ENCODE measurements around the gene VEGFB. TPM values are rescaled to one million over a fixed set of nuclear protein-coding genes. Genes with fewer than 3 reads are reported as not detected.

The VEGFB gene
- total RNA-seq, 1 donor from 2014 or later: 104 TPM

DNA sequence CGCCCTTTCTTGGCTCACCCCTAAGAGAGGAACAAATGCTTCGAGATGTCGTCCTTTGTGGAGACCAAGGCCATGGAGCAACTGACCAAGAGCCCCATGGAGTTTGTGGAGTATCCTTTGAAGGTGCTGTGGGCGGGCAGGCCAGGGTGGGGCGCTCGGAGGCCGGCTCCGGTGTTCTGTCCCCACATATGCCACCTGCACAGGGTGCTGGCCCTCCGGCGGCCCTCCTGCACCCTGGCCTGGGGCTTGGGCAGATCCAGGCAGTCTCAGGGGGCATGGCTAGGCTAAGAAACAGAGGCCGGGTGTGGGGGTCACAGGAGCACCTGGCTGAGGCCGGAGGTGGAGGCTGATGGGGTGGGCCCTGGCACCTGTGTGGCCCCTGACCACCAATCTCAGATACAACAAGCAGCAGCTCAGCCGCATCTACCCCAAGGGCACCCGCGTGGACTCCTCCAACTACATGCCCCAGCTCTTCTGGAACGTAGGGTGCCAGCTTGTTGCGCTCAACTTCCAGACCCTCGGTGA lies 27.2 kb downstream of the VEGFB start:
- no peak for DNase-seq (ENCODE audit: low spot score)

DNA sequence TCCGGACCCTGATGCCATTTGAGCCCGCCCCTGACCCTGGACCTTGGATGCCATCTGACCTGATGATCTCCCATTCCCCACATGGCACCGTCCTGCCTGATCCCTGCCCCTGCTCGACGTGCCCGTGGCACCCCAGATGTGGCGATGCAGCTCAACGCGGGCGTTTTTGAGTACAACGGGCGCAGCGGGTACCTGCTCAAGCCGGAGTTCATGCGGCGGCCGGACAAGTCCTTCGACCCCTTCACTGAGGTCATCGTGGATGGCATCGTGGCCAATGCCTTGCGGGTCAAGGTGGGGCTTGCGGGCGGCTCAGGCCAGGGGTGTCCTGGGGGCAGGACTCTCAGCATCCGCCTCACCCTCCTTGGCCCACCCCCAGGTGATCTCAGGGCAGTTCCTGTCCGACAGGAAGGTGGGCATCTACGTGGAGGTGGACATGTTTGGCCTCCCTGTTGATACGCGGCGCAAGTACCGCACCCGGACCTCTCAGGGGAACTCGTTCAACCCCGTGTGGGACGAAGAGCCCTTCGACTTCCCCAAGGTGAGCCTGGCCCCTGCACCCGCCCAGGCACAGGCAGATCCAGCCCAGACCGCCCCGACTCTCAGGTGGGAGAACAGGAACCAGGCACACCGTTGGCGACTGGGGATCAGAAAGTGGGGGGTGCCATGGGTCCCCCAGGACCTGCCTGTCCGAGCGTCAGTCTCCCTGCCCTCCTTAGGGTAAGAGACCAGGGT lies 28.1 kb downstream of the VEGFB start:
- no peak for DNase-seq (ENCODE audit: low spot score)

DNA sequence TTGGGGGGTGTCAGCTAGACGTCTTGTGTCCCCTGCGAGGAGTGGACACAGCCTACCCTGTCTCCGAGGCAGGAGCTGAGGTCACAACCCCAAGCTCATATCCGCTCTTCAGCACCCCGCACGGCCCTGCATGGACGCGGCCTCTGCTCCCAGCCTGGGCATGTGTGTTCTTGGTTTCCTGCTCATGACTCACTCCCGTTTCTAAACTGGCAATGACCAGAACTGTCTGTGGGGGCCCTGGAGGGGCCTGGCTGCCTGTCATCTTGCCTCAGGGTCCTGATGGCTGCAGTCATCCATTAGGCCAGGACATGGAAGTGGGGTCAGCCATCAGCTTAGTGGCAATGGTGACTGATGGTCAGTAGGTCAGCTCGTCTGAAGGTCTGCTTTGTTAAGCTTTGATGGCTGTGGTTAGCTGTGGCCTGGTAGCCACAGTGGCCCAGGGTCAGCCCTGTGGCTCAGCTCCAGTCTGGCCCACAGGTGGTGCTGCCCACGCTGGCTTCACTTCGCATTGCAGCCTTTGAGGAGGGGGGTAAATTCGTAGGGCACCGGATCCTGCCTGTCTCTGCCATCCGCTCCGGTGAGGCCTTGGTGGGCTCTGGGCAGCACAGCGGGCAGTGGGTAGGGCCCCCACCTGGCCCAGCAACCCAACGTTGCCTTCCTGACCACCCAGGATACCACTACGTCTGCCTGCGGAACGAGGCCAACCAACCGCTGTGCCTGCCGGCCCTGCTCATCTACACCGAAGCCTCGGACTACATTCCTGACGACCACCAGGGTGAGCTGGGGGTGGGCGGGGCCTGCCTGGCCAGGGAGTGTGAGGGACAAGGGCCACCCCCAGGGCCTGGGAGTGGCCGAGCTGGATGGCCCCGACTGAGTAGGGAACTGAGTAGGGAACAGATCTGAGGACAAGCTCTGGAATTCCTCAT lies 28.9 kb downstream of the VEGFB start:
- DNase-seq (ENCODE audit: low spot score): no peak

DNA sequence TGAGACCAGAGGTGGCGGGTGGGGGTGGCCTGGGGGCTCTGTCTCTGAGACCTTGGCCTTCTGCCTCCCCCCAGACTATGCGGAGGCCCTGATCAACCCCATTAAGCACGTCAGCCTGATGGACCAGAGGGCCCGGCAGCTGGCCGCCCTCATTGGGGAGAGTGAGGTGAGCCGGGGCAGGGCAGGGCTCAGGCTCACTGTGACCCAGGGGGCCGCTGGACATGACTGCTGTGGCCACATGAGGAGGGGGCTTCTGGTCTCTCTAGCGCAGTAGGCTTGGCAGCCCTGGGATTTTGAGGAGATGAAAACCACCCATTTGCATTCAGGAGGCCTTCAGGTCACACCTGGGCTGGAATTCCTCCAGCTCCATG lies 29.5 kb downstream of the VEGFB start:
- DNase-seq (ENCODE audit: low spot score): no peak

DNA sequence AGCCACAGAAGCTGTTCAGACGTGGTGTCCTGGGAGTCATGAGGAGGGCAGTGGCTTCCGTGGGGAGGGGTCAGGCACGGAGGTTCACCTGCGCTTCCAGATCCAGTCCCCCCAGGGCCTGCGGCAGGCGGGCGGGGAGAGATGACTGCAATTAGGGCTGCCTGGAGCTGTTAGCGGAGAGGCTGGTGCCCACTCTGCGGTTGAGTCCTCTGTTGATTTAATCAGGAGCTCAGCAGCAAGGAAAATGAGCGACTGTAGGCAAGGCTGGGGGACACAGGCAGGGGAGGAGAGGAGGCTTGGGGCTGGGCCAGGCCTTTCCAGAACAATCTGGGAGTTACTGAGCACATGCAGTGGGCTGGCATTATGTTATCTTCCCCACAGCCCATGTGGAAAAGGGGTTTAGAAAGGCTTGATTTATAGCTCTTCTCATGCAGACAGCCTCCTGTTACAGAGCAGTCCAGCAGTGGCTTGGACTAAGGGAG lies 30.0 kb downstream of the VEGFB start:
- DNase-seq (ENCODE audit: low spot score): no peak

DNA sequence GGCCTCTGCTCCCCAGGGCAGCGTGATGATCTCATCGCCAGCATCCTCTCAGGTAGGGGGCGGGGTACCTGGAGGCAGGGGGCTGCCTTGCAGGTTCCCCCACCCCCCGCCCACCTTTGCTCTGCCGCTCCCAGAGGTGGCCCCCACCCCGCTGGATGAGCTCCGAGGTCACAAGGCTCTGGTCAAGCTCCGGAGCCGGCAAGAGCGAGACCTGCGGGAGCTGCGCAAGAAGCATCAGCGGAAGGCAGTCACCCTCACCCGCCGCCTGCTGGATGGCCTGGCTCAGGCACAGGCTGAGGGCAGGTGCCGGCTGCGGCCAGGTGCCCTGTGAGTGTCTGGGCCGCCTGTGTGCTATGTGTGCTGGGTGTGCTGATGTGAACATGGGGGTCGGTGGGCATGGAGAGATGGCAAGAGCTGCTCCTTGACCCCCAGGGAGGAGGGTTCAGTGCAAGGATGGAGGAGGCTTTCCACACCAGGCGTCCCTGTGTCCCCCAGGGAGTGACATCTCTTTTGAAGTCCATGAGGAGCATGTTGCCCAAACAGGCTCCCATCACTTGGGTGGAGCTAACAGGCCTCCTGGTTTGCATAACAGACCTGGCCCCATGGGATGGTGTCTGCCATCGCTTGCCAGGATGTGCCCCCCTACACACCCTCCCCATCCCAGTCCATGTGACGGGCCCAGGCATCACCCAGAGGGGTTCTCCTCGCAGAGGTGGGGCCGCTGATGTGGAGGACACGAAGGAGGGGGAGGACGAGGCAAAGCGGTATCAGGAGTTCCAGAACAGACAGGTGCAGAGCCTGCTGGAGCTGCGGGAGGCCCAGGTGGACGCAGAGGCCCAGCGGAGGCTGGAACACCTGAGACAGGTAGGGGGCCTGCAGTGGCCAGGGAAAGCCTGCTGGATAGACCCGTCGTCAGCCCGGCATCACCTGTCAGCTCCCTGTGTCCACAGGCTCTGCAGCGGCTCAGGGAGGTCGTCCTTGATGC lies 31.1 kb downstream of the VEGFB start:
- DNase-seq (ENCODE audit: low spot score): no peak

DNA sequence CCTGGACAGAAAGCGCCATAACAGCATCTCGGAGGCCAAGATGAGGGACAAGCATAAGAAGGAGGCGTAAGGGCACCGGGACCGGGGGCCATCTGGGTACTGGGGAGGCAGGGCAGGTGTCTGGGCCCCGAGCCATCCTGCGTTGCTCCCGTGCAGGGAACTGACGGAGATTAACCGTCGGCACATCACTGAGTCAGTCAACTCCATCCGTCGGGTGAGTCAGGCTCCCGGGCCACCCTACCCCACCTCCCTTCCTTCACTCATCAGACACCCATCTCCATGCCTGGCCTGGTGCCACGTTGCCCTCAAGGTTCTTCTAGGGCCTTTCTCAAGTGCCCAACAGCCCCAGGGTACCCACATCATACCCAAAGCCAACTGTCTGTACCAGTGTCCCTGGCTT lies 32.0 kb downstream of the VEGFB start:
- no peak for DNase-seq (ENCODE audit: low spot score)

DNA sequence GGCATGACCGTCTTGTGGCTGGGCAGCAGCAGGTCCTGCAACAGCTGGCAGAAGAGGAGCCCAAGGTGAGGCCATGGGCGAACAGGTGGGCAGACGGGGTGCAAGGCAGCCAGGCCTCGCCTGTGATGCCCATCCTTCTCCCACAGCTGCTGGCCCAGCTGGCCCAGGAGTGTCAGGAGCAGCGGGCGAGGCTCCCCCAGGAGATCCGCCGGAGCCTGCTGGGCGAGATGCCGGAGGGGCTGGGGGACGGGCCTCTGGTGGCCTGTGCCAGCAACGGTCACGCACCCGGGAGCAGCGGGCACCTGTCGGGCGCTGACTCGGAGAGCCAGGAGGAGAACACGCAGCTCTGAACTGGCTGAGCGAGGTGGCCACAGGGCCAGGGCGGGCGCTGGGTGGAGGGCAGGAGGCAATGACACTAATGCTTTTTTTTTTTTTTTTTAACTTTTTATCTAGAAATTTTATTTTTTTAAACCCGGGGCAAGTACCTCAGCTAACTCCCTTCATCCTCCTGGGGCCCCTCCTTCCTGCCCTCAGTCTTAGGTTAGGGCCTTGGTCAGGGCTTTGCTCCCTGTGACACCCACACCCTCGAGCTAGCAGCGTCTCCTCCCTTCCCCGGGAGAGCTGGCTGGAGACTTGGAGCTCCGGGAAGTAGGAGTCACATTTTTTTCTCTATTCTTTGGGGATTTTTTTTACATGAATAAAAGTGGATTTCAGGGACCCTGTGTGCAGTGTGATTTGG lies 33.0 kb downstream of the VEGFB start:
- no peak for DNase-seq (ENCODE audit: low spot score)

DNA sequence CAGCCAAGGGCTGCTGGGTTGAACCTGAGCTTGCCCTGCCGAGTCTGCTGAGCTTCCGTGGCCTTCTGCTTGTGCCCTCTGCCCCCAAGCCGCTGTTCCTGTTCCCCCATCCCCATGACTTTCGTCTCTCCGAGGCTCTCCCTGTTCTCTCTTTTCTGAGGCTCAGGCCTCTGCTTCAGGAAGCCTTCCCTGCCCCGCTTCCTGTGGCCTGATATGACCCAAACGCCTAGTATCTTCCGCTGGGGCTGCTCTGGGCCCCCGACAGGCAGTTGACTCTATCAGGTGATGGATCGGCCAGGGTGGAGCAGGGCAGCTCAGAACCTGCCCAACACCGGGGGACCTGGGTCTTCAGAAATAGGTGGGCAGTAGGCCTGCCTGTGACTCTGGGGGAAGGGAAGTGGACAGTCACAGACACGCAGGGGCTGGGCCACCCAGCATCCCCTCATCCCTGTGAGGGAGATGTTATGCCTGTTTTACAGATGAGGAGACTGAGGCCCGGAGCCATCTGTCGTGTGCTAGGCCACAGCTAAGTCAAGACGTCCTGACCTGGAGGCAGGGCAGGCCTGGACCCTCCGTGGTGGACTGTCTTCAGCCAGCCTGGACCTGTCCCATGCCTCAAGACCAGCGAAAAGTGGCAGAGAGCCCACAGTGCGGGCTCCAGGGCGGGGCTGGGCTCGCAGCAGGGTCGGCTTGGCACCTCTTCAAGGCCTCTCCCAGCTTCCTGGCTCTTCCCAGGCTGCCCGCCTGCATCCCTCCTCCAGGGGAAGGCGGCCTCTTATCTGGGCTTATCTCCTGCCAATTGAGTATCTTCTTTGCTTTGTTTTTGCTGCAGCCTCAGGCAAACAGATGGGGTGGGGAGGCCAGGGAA lies 33.9 kb downstream of the VEGFB start:
- peak; percentile 73 for DNase-seq (ENCODE audit: low spot score)

DNA sequence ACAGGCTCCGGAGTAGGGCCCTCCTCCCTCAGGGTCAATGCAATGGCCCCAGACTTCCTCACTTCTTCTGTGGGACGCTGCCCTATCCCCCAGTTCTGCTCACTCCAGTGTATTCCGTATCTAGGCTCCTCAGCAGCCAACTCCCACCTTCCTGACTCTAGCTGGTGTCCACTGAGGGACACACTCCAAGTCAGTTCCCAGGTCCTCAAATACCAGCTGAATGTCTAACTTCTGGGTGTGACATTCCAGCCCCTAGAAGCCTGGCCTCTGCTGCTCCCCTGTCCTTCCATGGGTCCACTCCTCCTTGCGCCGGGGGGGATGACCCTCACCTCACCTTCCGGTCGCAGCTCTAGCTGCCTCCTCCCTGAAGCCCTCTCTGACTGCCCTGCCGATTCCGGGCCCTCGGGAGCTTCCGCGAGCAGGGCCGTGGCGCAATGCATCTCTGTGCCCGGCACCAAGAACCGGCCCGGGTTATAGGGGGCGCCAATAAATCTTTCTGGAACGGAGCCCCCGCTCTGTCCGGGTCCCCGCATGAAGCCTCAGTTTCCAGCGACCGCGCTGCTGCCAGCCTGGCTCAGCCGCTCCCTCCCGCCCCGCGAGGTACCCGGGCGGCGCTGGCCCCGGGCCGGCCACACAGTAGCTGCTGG lies 34.6 kb downstream of the VEGFB start:
- peak; percentile 47 for DNase-seq (ENCODE audit: low spot score)

DNA sequence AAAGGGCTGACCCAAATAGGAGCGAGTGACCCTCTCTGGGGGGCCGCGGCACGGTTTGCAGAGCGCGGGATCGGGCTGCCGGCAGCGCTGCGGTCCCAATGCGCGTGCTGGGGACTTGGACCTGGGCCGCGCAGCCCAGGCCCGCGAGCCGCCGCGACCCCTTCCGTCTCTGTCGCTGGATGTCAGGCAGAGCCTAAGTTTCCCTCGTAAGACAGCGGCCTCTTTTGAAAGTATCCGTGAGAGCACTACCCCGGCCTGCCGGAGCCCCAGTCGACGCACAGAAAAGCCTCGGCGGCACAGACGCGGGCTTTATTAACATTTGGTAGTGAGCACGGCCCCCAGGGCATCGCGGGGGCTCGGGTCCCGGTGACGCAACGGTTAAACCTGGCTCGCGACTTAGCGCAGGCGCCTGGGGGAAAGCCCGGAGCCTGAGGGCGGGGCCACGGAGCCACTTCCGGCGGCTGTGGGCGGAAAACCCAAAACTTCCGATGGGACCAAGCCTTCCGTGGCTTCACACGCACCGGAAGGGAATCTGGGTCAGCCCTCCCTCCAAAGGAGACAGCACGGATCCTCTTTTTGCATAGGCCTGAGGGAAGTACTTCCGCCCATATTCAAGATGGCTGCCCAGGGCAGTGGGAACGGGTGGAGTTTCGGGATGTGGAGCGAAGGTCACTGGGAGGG lies 35.3 kb downstream of the VEGFB start:
- DNase-seq (ENCODE audit: low spot score): peak; percentile 98

DNA sequence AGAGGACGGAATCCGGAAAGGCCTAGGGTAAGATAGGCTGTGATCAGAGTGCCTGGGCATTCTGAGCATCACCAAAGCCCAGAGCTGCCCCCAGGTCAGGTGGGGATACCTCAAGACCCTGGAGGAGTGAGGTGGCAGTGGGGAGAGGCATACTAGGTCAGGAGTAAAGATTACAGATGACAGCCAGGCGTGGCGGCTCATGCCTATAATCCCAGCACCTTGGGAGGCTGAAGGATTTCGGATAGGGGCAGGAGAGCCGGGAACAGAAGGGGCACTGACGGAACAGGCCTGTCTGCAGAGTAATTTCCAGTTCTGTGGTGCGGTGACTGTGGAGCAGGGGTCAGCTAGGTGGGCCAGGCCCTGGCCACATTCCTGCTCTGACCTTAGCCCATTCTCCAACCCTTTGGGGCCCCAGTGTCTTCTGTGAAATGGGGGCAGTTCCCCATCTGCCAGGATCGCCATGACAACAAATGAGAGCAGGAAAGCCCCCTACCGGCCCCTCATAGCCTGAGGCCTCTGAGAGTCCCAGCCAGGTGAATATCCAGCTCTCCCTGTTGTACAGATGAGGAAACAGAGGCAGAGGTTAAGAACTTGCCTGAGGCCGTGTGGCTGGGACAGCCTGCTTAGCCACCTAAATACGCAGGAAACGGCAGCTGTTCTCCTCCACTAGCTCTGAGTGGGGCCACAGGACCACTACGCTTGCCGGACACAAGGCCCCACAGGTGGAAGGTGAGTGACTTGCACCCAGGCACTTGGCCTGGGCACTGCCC lies 40.8 kb downstream of the VEGFB start:
- DNase-seq (ENCODE audit: low spot score): no peak

DNA sequence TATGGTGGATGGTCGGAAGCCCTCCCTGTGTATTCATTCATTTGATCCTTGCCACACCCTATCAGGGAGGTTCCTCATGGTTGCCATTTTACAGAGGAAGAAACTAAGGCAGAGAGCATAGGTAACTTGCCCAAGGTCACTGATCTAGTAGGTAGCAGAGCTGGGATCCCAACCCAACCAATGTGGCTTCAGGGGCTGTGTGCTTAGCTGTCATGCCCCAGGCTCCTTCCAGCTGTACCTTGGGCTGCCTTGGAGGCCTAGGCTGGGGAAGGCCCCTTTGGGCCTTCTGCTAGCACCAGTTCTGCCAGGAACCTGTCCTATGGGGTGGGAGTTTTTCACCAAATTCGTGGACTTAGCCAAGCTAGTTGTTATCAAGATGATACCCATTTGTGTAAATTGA lies 41.5 kb downstream of the VEGFB start:
- no peak for DNase-seq (ENCODE audit: low spot score)

DNA sequence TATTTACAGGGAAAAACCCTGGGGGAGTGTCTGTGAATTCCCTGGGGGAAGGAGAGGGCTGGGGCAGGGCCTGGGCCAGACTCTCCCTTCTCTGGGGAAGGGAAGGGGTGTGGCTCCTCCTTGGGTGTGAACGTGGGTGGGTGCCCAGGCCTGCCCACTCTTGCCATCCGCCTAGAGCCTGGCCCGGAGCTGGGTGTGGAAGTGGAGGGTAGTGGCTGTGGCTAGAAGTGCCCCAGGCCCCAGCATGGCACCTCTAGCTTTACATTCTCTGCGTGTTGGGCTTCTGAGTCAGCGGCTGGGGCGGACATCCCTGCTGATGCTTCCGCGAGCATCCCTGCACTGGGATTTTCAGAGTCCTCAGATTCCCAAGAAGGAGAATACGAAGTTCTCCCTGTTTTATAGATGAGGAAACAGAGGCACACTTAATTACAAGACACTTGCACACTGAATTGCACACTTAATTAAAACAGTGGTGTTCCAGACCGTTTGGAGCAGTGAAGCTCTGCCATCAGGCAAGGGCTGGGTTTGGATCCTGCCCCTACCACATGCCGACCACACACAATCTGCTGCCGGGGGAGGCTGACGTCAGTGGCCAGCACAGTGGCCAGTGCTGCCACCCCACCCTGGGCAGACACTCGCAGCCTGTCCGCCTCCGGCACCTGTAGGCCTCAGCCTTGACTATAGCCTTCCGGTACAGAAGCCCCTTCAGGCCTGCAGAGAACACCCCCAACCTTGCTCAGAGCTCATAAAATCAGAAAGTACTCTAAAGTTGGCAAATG lies 42.5 kb downstream of the VEGFB start:
- DNase-seq (ENCODE audit: low spot score): no peak

DNA sequence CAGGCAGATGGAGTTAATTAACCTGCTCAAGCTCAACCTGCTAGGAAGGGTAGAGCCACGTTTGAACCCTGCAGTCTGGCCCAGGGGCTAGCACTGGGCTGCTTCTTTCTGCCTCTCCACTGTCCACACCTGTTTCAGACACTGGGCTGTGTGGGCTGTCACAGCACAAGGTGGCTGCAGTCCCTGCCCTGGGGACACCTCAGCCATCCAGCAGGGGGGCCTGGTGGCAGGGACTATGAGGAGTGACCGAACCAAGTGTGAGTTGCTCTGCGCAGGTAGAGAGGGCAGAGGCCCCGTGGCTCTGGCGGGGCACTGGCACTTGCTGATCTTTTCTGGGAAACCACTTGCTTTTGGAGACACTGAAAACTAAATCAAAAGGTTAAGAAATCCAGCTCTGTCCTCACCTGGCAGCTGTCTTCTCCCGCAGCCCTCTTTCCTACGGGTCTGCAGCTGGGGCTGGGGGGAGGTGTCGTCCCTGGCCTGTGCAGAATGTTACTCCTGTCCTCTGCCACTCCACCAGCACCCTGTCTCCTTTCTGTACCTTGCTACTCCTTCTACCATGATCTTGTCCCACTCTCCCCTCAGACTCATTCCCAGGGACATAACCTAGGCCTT lies 44.3 kb downstream of the VEGFB start:
- no peak for DNase-seq (ENCODE audit: low spot score)

DNA sequence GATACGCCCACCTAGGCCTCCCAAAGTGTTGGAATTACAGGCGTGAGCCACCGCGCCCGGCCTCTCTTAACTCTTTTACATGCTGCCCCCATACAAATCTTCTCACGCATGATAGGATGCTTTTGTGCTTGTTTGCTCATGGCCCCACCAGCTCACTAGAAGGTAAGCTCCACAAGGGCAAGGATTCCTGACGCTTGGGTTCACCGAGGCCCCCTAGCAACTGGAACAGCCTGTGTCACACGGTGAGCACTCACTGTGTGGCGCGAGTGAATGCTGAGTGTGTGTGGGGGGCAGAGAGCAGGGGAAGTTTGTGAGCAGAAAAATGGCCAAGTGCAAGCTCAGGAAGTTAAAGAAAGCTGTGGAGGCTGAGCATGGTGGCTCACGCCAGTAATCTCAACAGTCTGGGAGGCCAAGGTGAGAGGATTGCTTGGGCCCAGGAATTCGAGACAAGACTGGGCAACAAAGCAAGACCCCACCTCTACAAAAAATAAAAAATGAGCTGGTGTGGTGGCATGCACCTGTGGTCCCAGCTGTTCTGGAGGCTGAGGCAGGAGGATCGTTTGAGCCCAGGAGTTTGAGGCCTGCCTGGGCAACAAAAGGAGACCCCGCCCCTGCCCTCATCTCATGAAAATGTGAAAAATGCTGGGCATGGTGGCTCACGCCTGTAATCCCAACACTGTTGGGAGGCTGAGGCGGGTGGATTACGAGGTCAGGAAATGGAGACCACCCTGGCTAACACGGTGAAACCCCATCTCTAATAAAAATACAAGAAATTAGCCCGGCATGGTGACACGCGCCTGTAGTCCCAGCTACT lies 47.8 kb downstream of the VEGFB start:
- no peak for DNase-seq (ENCODE audit: low spot score)
